Measurements from ENCODE around the gene ICA1.
"Not testable (repeated sequence)": the region's sequence is repeated elsewhere in the genome, so short reads cannot be mapped to it uniquely, and the experiment has no call there.

ICA1 gene

GRCh38 chr7:8130663-8131062 is 131.3 kb downstream of the ICA1 start:
- DNase-seq (ENCODE audit: low spot score): no peak

GRCh38 chr7:8129318-8129659 is 132.7 kb downstream of the ICA1 start:
- no peak for DNase-seq (ENCODE audit: low spot score)

DNA sequence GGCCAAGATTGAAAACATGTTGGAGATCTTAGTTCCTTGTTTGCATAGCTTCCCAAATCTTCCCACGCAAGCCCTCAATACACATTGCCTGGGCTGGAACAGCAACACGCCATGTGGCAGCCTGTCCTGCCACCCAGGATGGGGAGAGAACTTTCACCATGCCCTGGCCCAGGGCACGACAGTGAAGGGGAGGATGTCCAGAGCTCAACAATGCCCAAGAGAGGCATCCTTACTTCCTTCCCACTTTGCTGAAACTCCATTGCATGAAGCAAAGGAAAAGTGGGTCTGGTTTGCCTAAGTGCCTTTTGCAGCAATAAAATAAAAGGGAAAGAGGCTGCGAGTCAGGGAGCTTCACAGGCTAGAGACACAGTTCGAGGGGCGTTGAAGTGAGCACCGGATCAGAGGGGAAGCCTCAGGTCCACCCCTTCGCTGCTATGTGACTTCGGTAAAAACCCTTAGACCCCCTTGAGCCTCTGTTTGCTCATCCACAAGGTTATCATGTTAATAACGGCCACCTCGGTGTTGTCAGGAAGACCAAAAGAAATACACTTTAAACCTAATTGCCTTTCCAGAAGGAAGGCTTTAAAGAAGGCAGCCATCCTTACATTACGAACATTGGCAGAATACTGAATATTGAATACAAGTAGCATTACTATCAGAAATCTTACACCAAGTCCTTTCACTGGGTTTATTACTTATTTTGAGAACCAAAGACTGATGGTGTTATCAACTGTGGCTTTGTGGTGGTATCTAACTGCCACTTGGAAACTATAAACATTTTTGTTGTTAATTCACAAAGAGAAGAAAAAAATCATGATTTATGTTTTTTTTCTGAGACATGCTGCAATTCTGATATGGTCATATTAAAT is 133.3 kb downstream of the ICA1 start:
- no peak for DNase-seq (ENCODE audit: low spot score)

GRCh38 chr7:8126601-8127167 is 135.3 kb downstream of the ICA1 start:
- no peak for DNase-seq (ENCODE audit: low spot score)

DNA sequence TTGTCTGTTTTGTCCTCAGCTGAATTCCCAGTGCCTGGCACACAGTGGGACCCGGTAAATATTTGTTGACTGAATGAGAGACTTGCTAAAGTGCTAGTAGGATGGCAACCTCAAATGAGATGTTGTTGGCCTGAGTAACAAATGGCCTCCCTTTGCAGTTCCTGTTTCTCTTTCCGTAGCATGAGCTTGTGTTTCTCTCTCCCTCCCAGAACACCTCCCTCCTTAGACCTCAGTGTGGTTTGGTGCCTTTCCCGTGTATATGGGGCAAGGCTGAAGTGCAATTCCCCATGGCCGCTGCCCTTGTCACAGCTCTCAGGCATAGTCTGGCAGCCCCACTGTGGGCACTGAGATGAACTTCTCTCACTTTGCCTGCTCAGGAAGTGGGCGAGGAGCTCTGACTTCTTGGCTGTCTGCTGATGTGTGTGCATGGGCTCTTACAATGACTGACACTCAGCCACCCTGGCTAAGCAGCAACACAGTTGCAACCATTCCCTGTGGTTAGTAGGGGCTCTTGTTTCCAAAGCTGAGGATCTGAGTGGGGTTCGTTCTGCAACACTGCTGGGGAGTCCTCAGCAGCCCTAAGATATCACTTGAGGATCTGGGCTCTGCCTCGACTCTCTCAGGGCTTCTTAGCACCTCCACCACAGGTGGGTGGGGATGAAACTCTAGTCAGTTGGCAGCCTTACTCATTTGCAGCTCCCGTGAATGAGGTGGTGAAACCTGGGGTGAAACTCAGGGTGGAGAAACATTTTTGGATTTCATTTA is 136.1 kb downstream of the ICA1 start:
- DNase-seq (ENCODE audit: low spot score): no peak

DNA sequence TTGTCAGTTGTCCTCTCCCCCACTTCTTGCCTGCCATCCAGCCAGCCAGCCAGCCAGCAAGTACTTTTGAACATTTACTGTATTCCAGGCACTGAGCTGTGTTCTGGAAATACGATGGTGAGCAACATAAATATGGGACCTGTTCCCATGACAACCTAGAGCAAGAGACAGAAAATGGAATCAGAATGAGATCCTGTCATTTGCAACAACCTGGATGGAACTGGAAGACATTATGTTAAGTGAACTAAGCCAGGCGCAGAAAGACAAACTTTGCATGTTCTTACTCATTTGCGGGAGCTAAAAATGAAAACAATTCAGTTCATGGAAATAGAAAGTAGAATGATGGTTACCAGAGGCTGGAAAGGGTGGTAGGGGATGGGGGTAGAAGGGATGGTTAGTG is 140.7 kb downstream of the ICA1 start:
- no peak for DNase-seq (ENCODE audit: low spot score)

GRCh38 chr7:8120390-8121058 is 141.4 kb downstream of the ICA1 start:
- no peak for DNase-seq (ENCODE audit: low spot score)

GRCh38 chr7:8119262-8119661 is 142.7 kb downstream of the ICA1 start:
- no peak for DNase-seq (ENCODE audit: low spot score)

- no peak for DNase-seq (ENCODE audit: low spot score)
These were observed 144.8 kb downstream of the ICA1 start for GRCh38 chr7:8117195-8117594.

DNA sequence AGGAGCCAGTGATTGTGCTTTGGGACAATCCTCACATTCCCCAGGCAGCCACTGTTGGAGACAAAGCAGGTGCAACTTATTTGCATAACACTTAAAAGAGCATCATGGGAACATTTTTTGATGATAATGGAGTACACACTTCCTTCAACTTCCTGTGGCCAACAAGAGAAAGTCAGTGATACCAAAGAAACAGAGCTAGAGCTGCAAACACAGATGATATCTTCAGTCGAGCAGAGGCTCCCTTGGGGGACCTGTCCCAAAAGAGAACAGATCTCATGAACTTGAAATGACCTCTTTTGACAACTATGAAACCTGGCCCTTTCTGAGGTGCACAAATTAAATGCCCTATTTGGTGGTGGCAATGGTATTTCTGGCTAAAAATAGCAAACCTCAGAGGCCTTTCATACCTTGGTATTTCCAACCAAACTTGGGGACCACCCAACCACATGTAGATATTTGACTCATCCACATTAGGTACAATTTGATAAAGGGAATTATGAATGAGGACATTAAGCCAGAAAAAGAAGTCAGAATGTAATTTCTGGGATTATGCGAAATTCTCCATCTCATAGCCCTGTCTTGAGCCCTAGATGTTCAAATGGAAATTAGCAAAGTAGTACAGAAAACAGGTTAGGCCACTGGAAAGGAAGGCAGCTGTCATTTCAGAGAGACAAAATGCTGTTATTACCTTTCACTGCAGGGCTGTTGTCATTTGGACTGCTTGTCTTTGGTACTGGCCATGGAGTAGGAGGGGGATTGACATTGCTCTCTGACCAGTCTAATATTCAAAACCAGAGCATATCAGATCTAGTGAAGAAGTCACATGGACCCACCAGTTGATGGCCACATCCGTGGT is 146.2 kb downstream of the ICA1 start:
- DNase-seq (ENCODE audit: low spot score): no peak

DNA sequence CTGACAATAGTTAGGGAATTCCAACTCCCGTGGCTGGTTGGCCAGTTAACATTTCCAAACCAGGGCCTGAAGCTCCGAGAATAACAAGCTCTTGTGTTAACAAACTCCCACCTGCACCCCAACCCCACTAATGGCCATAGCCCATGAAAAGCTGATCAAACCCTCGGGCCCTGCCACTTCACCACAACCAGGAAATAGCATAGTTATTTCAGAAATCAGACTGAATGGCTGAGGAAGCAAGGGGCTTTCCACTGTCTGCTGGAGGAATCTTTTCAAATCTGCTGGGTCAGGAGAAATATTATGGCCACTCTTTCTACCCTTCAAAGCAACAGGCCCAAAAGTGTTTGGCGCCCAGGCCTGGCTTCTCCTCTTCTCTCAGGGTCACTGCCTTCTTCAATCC is 147.8 kb downstream of the ICA1 start:
- no peak for DNase-seq (ENCODE audit: low spot score)

GRCh38 chr7:8113184-8113583 is 148.8 kb downstream of the ICA1 start:
- no peak for DNase-seq (ENCODE audit: low spot score)

DNA sequence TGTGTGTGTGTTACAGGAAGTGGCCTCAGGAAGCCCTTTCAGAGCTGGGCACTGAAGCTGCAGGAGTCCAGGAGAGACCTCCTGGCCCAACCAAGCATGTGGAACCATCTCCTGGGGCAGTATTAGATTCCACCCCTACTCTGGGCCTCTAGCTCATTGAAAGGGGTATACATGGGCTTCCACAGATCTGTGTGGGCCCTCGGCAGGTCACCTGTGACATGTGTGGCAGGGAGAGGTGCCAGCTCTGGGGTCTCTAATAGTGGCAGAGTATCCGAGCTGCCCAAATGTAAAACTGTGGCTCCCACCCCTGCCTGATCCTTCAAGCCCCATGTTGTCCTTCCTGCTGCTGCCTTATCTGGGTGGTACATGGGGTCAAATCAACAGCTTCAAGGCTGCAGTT is 149.3 kb downstream of the ICA1 start:
- DNase-seq (ENCODE audit: low spot score): no peak

DNA sequence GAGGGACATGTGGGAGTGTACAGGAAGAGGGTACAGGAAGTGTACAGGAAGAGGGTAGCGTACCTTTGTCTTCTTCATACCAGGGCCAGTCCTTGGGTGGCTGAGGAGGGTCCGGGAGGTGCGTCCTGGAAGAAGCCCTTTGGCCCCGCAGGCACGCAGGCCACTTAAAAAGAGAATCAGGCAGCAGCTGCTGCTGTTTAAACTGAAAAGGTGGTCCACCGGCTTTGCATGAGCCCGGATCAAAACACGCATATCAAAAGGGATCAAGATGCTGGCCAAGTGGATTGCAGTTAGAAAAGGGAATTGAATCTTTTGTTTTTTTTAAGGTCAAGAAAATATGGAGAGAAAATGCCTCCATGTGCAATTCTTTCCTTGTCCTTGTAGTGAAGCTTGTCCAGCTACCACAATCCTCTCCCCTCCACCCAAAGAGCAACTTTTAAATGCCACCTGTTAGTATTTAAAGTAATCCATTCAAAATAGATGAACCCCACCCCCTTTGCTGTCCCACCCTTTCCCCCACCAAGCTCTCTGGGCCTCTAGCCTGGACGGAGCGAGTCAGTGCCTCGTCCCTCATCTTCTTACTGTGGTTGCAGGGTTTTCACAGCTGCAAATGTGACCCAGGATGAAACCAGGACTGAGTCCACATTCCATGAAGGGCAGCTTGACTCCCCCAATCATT is 150.5 kb downstream of the ICA1 start:
- no peak for DNase-seq (ENCODE audit: low spot score)

DNA sequence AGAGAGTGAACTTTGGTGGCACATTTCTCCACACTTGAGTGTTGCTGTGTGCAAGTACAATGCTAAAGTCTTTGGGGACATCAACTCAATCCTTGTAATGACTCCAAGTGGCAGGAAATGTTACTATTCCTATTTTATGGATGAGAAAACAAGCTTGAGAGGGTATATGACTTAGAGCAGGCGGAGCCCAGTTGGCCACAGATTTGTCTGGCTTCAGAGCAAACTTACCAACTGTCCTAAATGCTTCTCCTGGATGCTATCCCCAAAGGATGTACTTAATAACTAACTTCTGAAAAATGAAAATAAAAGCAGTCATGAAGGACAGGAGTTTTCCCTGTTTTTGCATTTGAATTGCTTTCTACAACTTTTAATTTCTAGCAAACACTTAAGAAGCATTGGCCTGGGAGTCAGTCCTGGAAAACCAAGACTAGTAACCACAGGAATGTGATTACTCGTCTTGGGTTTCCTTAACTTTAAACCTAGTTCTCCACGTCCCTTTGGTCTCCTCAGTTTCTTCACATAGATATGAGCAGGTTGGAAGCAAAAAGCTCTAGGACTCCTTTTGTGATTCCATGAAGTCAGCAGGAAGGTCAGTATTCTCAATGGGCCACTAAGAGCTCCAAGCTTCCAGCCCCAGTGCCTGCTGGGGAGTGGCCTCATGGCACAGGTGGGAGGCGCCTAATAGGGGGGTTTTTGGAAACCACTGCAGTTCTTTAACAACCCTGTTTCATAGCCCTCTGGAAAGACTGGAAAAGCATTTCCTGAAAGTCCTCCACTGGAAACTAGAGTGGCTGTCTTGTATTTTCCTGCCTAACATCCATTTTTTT is 152.6 kb downstream of the ICA1 start:
- peak; percentile 6 for DNase-seq (ENCODE audit: low spot score)

GRCh38 chr7:8105449-8106095 is 156.4 kb downstream of the ICA1 start:
- DNase-seq (ENCODE audit: low spot score): no peak

GRCh38 chr7:8103282-8103681 is 158.7 kb downstream of the ICA1 start:
- no peak for DNase-seq (ENCODE audit: low spot score)

DNA sequence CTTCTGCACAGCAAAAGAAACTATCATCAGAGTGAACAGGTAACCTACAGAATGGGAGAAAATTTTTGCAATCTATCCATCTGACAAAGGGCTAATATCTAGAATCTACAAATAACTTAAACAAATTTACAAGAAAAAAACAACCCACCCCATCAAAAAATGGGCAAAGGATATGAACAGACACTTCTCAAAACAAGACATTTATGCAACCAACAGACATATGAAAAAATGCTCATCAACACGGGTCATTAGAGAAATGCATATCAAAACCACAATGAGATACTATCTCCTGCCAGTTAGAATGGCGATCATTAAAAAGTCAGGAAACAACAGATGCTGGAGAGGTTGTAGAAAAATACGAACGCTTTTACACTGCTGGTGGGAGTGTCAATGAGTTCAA is 160.7 kb downstream of the ICA1 start:
- not testable (repeated sequence) for DNase-seq (ENCODE audit: low spot score)

Data from LoVo (cell line).